Fibroblast of lung (primary cell): ENCODE measurements around the gene MYDGF. TPM values are rescaled to one million over a fixed set of nuclear protein-coding genes. Genes with fewer than 3 reads are reported as not detected.

Source experiments
- DNase-seq, 2 donors: peaks; one replicate each; pipeline versions ENCODE4 v3.0.0 to v3.0.0-alpha.2; 2010; ENCODE audit warnings: low read depth in 2 of 2
- H2AFZ ChIP-seq: 2 replicates; pipeline ENCODE4 v1.5.1; 2012; ENCODE audit warnings: low read length, control low read depth, inconsistent platforms
- H3K27ac ChIP-seq: 2 replicates; pipeline ENCODE4 v1.5.1; 2011; ENCODE audit warnings: low read length, control low read depth; ENCODE audit not compliant: insufficient read depth
- H3K27me3 ChIP-seq: 2 replicates; pipeline ENCODE4 v1.5.1; 2011; ENCODE audit warnings: mild to moderate bottlenecking, low read length; ENCODE audit not compliant: control insufficient read depth, insufficient read depth
- H3K36me3 ChIP-seq: 2 replicates; pipeline ENCODE4 v1.5.1; 2011; ENCODE audit warnings: low read length; ENCODE audit not compliant: control insufficient read depth, insufficient read depth
- H3K4me1 ChIP-seq: 2 replicates; pipeline ENCODE4 v1.5.1; 2011; ENCODE audit warnings: low read length; ENCODE audit not compliant: control insufficient read depth, insufficient read depth; ENCODE audit errors: extremely low read depth
- H3K4me2 ChIP-seq: 2 replicates; pipeline ENCODE4 v1.5.1; 2011; ENCODE audit warnings: low read length, control low read depth; ENCODE audit not compliant: insufficient read depth; ENCODE audit errors: extremely low read depth
- H3K4me3 ChIP-seq, 4 experiments: fragments of 200-600 bp in 1 of 4; sonication (generic) in 1 of 4; replicated peaks in 1 of 4; 2 replicates each; pipeline ENCODE4 v1.5.1; 2011 to 2016; ENCODE audit warnings: low read length in 4 of 4, low read depth in 3 of 4, mild to moderate bottlenecking in 3 of 4, control low read depth in 2 of 4, inconsistent platforms in 1 of 4, mixed read lengths in 1 of 4; ENCODE audit not compliant: insufficient read depth in 1 of 4; ENCODE audit errors: control extremely low read depth in 1 of 4
- H3K79me2 ChIP-seq: 2 replicates; pipeline ENCODE4 v1.5.1; 2012; ENCODE audit warnings: mild to moderate bottlenecking, low read length, inconsistent platforms; ENCODE audit not compliant: control insufficient read depth, insufficient read depth
- H3K9ac ChIP-seq: 2 replicates; pipeline ENCODE4 v1.5.1; 2011; ENCODE audit warnings: mild to moderate bottlenecking, low read length, control low read depth; ENCODE audit not compliant: insufficient read depth
- H3K9me3 ChIP-seq: 2 replicates; pipeline ENCODE4 v1.5.1; 2012; ENCODE audit warnings: low read depth, low read length; ENCODE audit not compliant: control insufficient read depth, insufficient read depth
- H4K20me1 ChIP-seq: 2 replicates; pipeline ENCODE4 v1.5.1; 2011; ENCODE audit warnings: low read length; ENCODE audit not compliant: control insufficient read depth, insufficient read depth; ENCODE audit errors: extremely low read depth
- EZH2 ChIP-seq: IDR thresholded peaks from 2 replicates; pipeline ENCODE4 v1.5.1; 2012; ENCODE audit warnings: low read length, control low read depth, mild to moderate bottlenecking; ENCODE audit errors: missing control alignments
- polyA plus RNA-seq, 2 donors: library from polyadenylated mRNA; depleted of rRNA in 1 of 2; stranded (reverse) in 1 of 2; unstranded in 1 of 2; fragments of >200 nt; gene quantifications; 2 replicates each; pipeline ENCODE4 v1.2.1, GENCODE V29; 2011 to 2012; ENCODE audit warnings: missing spikeins in 1 of 2
- total RNA-seq: library from RNA; depleted of rRNA; stranded (reverse); fragments of >200 nt; gene quantifications from 2 replicates; pipeline ENCODE4 v1.2.1, GENCODE V29; 2014
- TF ChIP-seq, protein P1 (sequence below), 2 donors: IDR thresholded peaks in 1 of 2; conservative IDR thresholded peaks in 1 of 2; 1 replicate in 1 of 2; 2 replicates in 1 of 2; pipeline ENCODE4 v1.5.1; 2011 to 2012; ENCODE audit warnings: low read length in 2 of 2, control low read depth in 1 of 2, inconsistent platforms in 1 of 2, low read depth in 1 of 2, mild to moderate bottlenecking in 1 of 2

MYDGF gene
- total and polyA plus RNA-seq, 2 donors (not counting 1 experiment from before 2014, with no cell fraction given): 167 to 181 TPM

DNA sequence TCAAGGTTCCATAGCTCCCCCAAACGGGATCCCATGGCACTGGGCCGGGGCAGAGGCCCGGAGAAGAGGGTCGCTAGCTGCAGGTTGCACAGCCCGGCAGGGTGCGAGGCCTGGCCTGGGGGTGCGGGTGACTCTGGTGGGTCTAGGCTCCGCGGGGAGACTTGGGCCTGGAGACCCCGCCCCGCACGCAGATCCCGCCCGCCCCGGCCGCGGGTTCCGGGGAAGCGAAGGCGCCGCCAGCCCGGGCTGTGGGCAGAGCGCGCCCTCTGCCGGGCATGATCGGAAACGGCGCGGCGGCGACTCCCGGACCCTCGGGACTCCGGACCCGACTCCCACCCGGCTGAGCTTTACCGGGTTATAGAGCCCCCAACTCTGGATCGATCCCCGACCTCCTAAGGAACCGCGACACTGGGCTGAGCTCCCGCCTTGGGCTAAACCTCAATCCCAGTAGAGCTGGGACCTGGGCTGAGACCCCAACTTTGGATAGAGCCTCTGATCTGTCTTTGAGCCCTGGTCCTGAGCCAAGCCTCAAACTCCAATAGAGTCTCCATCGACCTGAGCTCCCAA, 33.9 kb downstream of the MYDGF start:
- TF ChIP-seq, protein P1, sequence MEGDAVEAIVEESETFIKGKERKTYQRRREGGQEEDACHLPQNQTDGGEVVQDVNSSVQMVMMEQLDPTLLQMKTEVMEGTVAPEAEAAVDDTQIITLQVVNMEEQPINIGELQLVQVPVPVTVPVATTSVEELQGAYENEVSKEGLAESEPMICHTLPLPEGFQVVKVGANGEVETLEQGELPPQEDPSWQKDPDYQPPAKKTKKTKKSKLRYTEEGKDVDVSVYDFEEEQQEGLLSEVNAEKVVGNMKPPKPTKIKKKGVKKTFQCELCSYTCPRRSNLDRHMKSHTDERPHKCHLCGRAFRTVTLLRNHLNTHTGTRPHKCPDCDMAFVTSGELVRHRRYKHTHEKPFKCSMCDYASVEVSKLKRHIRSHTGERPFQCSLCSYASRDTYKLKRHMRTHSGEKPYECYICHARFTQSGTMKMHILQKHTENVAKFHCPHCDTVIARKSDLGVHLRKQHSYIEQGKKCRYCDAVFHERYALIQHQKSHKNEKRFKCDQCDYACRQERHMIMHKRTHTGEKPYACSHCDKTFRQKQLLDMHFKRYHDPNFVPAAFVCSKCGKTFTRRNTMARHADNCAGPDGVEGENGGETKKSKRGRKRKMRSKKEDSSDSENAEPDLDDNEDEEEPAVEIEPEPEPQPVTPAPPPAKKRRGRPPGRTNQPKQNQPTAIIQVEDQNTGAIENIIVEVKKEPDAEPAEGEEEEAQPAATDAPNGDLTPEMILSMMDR (conservative IDR thresholded peaks at IDR 0.05 in 1 of 2, IDR thresholded peaks at IDR 0.05 in 1 of 2; ENCODE audit: low read depth in 1 of 2, low read length in 2 of 2): peak; percentile 47 to 65
- no peak for TF ChIP-seq EZH2
- Histone ChIP-seq H2AFZ (peak overlapping the region; percentile 82), H3K36me3 (no peaks in the 10 kb centered on the region), H4K20me1 (no peaks in the 10 kb centered on the region), H3K9me3 (no peaks in the 10 kb centered on the region), H3K4me3 (peak overlapping the region; percentile 34 to 57 (median 44)), H3K4me2 (peak overlapping the region; percentile 92), H3K27ac (no peak overlapping the region), H3K79me2 (peaks cover 3% of the 10 kb centered on the region), H3K9ac (peak overlapping the region; percentile 49), H3K27me3 (no peaks in the 10 kb centered on the region), H3K4me1 (peaks cover 23% of the 10 kb centered on the region)
- DNase-seq: peak; percentile 38 to 41

DNA sequence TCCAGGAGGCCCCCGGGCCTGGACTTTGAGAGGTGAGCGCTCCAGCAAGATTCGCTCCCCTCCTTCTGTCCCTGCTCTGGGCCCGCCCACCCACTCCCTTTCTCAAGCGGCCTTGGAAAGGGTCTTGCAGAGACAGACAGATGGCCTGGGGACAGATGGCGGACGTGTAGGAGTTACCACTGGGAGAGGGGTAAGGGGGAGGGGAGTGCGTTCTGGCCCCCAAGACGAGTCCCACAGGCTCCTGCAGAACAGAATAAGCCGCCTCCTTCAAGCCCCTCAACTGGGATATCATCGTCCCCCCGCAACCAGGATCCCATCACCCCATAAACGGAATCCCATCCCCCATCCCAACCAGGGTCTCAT, 34.4 kb downstream of the MYDGF start:
- no peaks in the 10 kb centered on the region for H3K27me3 ChIP-seq
- H3K27ac ChIP-seq: no peak overlapping the region
- peak overlapping the region; percentile 76 for H2AFZ ChIP-seq
- H3K4me2 ChIP-seq: peak overlapping the region; percentile 89
- peak overlapping the region; percentile 34 to 57 (median 42) for H3K4me3 ChIP-seq
- DNase-seq: no peak
- TF ChIP-seq, protein P1 (conservative IDR thresholded peaks at IDR 0.05 in 1 of 2, IDR thresholded peaks at IDR 0.05 in 1 of 2; ENCODE audit: low read depth in 1 of 2, low read length in 2 of 2): no peak
- TF ChIP-seq EZH2: no peak
- no peaks in the 10 kb centered on the region for H4K20me1 ChIP-seq
- H3K4me1 ChIP-seq: peaks cover 23% of the 10 kb centered on the region
- peaks cover 3% of the 10 kb centered on the region for H3K79me2 ChIP-seq
- no peaks in the 10 kb centered on the region for H3K9me3 ChIP-seq
- H3K36me3 ChIP-seq: no peaks in the 10 kb centered on the region
- H3K9ac ChIP-seq: peak overlapping the region; percentile 49

- H2AFZ ChIP-seq: no peak overlapping the region
- H3K9me3 ChIP-seq: no peaks in the 10 kb centered on the region
- H3K36me3 ChIP-seq: no peaks in the 10 kb centered on the region
- no peaks in the 10 kb centered on the region for H4K20me1 ChIP-seq
- peak; percentile 68 to 78 for DNase-seq
- no peaks in the 10 kb centered on the region for H3K79me2 ChIP-seq
- peaks cover 18% of the 10 kb centered on the region for H3K4me1 ChIP-seq
- no peak overlapping the region for H3K27ac ChIP-seq
- no peak overlapping the region for H3K4me2 ChIP-seq
- H3K9ac ChIP-seq: no peak overlapping the region
- no peak for TF ChIP-seq EZH2
- TF ChIP-seq, protein P1 (conservative IDR thresholded peaks at IDR 0.05 in 1 of 2, IDR thresholded peaks at IDR 0.05 in 1 of 2; ENCODE audit: low read depth in 1 of 2, low read length in 2 of 2): peak; percentile 77 to 92
- H3K27me3 ChIP-seq: no peaks in the 10 kb centered on the region
- no peak overlapping the region for H3K4me3 ChIP-seq
Observed at GRCh38 chr19:4633140-4633967, 36.8 kb downstream of the MYDGF start.
